Endothelial cell of umbilical vein (primary cell): ENCODE results near the gene ZNF70. TPM values are rescaled to one million over a fixed set of nuclear protein-coding genes. Genes with fewer than 3 reads are reported as not detected.

Experiments used
- BruUV-seq: library from RNA; stranded (reverse); fragments of 400-500 nt; replicated peaks from 2 replicates; lab custom pipeline; 2021; lab: Mats Ljungman, UMichigan
- CTCF ChIA-PET: fragments of 300-600, 350-600 bp; sonication (Branson Sonifier 250); formaldehyde crosslinking; loops from one replicate; lab custom pipeline; 2021; ENCODE audit warnings: antibody characterized with exemption, inconsistent platforms; lab: Charles Lee
- POLR2A ChIA-PET: fragments of 300-600, 350-600 bp; sonication (Branson Sonifier 250); formaldehyde crosslinking; loops from one replicate; lab custom pipeline; 2021; ENCODE audit warnings: antibody characterized with exemption, inconsistent platforms; lab: Charles Lee
- DNase-seq: peaks from one replicate; pipeline ENCODE4 v3.0.0-alpha.2; 2011; ENCODE audit warnings: low read depth, low spot score
- FAIRE-seq: peaks from 2 replicates; lab custom pipeline; 2011; peaks lifted over from hg19 to GRCh38; lab: Jason Lieb, UNC
- H2AFZ ChIP-seq: 2 replicates; pipeline ENCODE4 v1.6.0; 2012; ENCODE audit warnings: low read depth, low read length, control low read depth, inconsistent platforms
- H3K27ac ChIP-seq: 2 replicates; pipeline ENCODE4 v1.5.1; 2011; ENCODE audit warnings: low read depth, mild to moderate bottlenecking, control low read depth, low read length, moderate library complexity; ENCODE audit not compliant: insufficient read depth
- H3K27me3 ChIP-seq, 2 experiments: 2 replicates each; pipeline versions ENCODE4 v1.6.0 to v1.6.1; 2011; ENCODE audit warnings: low read length in 2 of 2, mixed read lengths in 1 of 2; ENCODE audit not compliant: control insufficient read depth in 2 of 2, insufficient read depth in 2 of 2
- H3K36me3 ChIP-seq, 2 experiments: 2 replicates in 1 of 2; 3 replicates in 1 of 2; pipeline ENCODE4 v1.5.1; 2011; ENCODE audit warnings: low read length in 2 of 2, mild to moderate bottlenecking in 1 of 2, moderate library complexity in 1 of 2; ENCODE audit not compliant: control insufficient read depth in 2 of 2, insufficient read depth in 2 of 2; ENCODE audit errors: extremely low read depth in 1 of 2
- H3K4me1 ChIP-seq: 3 replicates; pipeline ENCODE4 v1.5.1; 2011; ENCODE audit warnings: mild to moderate bottlenecking, low read length; ENCODE audit not compliant: control insufficient read depth, insufficient read depth; ENCODE audit errors: extremely low read depth
- H3K4me2 ChIP-seq: 2 replicates; pipeline ENCODE4 v1.6.1; 2011; ENCODE audit warnings: low read length, control low read depth, mixed read lengths; ENCODE audit not compliant: insufficient read depth
- H3K4me3 ChIP-seq, 3 experiments: fragments of 200-600 bp in 1 of 3; sonication (generic), shearing (Covaris generic) in 1 of 3; replicated peaks in 1 of 3; 2 replicates each; pipeline ENCODE4 v1.5.1; 2011 to 2016; ENCODE audit warnings: control low read depth in 3 of 3, low read length in 3 of 3, mild to moderate bottlenecking in 2 of 3, inconsistent platforms in 1 of 3, low read depth in 1 of 3, moderate library complexity in 1 of 3; ENCODE audit not compliant: insufficient read depth in 1 of 3
- H3K79me2 ChIP-seq: 2 replicates; pipeline ENCODE4 v1.6.0; 2012; ENCODE audit warnings: low read length, inconsistent platforms; ENCODE audit not compliant: control insufficient read depth, insufficient read depth
- H3K9ac ChIP-seq: replicated peaks from 2 replicates; pipeline ENCODE3; 2011; ENCODE audit warnings: low read length, control low read depth; ENCODE audit not compliant: insufficient read depth; ENCODE audit errors: extremely low read depth
- H3K9me1 ChIP-seq: replicated peaks from 3 replicates; pipeline ENCODE4 v1.6.0; 2011; ENCODE audit warnings: mild to moderate bottlenecking, low read length; ENCODE audit not compliant: control insufficient read depth, insufficient read depth; ENCODE audit errors: extremely low read depth
- H3K9me3 ChIP-seq: replicated peaks from 2 replicates; pipeline ENCODE4 v1.5.1; 2012; ENCODE audit warnings: low read length, inconsistent platforms; ENCODE audit not compliant: control insufficient read depth, insufficient read depth
- H4K20me1 ChIP-seq: replicated peaks from 2 replicates; pipeline ENCODE3; 2011; ENCODE audit warnings: mild to moderate bottlenecking, low read length; ENCODE audit not compliant: control insufficient read depth, insufficient read depth; ENCODE audit errors: extremely low read depth
- CTCF ChIP-seq, 2 donors: IDR thresholded peaks; 1 replicate in 1 of 2; 2 replicates in 1 of 2; pipeline ENCODE4 v1.5.1; 2011; ENCODE audit warnings: low read length in 2 of 2, mild to moderate bottlenecking in 2 of 2, moderate library complexity in 2 of 2, control low read depth in 1 of 2, inconsistent platforms in 1 of 2, low read depth in 1 of 2; ENCODE audit not compliant: insufficient read depth in 1 of 2; ENCODE audit errors: extremely low read depth in 1 of 2
- EZH2 ChIP-seq: IDR thresholded peaks from 2 replicates; pipeline ENCODE4 v1.6.1; 2012; ENCODE audit warnings: borderline replicate concordance, low read depth, mild to moderate bottlenecking, moderate library complexity, low read length, inconsistent platforms; ENCODE audit not compliant: severe bottlenecking
- FOS ChIP-seq: IDR thresholded peaks from 2 replicates; pipeline ENCODE4 v1.6.1; 2011; ENCODE audit warnings: mild to moderate bottlenecking, low read length, moderate library complexity, borderline replicate concordance; ENCODE audit not compliant: insufficient read depth
- GATA2 ChIP-seq: IDR thresholded peaks from 2 replicates; pipeline ENCODE4 v1.7.0; 2011; ENCODE audit warnings: low read depth, mild to moderate bottlenecking, moderate library complexity, mixed read lengths, low read length; ENCODE audit not compliant: insufficient read length, insufficient read depth
- JUN ChIP-seq: IDR thresholded peaks from 2 replicates; pipeline ENCODE4 v1.6.1; 2011; ENCODE audit warnings: borderline replicate concordance, low read depth; ENCODE audit not compliant: insufficient read length, insufficient read depth
- MAX ChIP-seq: IDR thresholded peaks from 2 replicates; pipeline ENCODE4 v1.6.1; 2011; ENCODE audit not compliant: insufficient read depth, insufficient read length
- MYC ChIP-seq: IDR thresholded peaks from one replicate; pipeline ENCODE4 v1.6.1; 2011; ENCODE audit warnings: mild to moderate bottlenecking, low read depth, low read length
- POLR2A ChIP-seq: IDR thresholded peaks from 2 replicates; pipeline ENCODE4 v1.6.1; 2012; ENCODE audit warnings: low read depth, mild to moderate bottlenecking, control low read depth, low read length
- POLR2AphosphoS5 ChIP-seq: IDR thresholded peaks from 2 replicates; pipeline ENCODE4 v1.6.1; 2012; ENCODE audit warnings: low read depth, mild to moderate bottlenecking, control low read depth, low read length, moderate library complexity; ENCODE audit not compliant: insufficient read depth
- dilution Hi-C: fragments of 300-500 bp; cut with MboI; formaldehyde crosslinking; loops from one replicate; pipeline ENCODE4 v1.15.0; 2019; ENCODE audit warnings: low sequenced_read_pairs; ENCODE audit not compliant: extremely low pct_ligation_motif_present
- intact Hi-C: fragments of 100-400 bp; cut with micrococcal nuclease; formaldehyde crosslinking; loops from one replicate; pipeline ENCODE4 v1.10.0; 2022
- polyA plus RNA-seq, 4 experiments: library from polyadenylated mRNA; depleted of rRNA in 3 of 4; stranded (reverse) in 3 of 4; unstranded in 1 of 4; fragments of >200 nt; gene quantifications; 2 replicates each; pipeline versions ENCODE4 v1.2.1 to v1.2.3, GENCODE V29; 2011 to 2012; ENCODE audit warnings: missing spikeins in 1 of 4
- total RNA-seq: library from RNA; stranded (reverse); gene quantifications from 2 replicates; pipeline ENCODE4 v1.2.3, GENCODE V29; 2021

Gene ZNF70
- total and polyA plus RNA-seq, 2 donors (not counting 3 experiments of a cell fraction or from before 2014, with no cell fraction given) = 1.9 to 6.2 TPM

GRCh38 chr22:23713696-23714595, 37.0 kb downstream of the ZNF70 start:
- FAIRE-seq = no peak
- Histone ChIP-seq H3K4me1 (no peaks in the 10 kb centered on the region), H3K27me3 (no peaks in the 10 kb centered on the region), H4K20me1 (no peaks in the 10 kb centered on the region), H3K36me3 (peaks cover 6 to 16% of the 10 kb centered on the region in 2 experiments), H2AFZ (no peak overlapping the region), H3K9me3 (no peaks in the 10 kb centered on the region), H3K27ac (no peak overlapping the region), H3K4me2 (no peak overlapping the region), H3K9me1 (no peaks in the 10 kb centered on the region), H3K79me2 (peaks cover 14% of the 10 kb centered on the region), H3K9ac (no peak overlapping the region), H3K4me3 (no peak overlapping the region)
- dilution Hi-C loops (no loop called here), intact Hi-C loops (no loop called here)
- no TSS peak for BruUV-seq
- CTCF ChIA-PET = interaction anchor here (1.2 to 2.0 kb wide), 2 partner anchors 57 to 136 kb away, joined by 3 to 5 read pairs; no protein-coding TSS in a partner anchor
- POLR2A ChIA-PET = no interaction called here
- no peak for TF ChIP-seq GATA2
- TF ChIP-seq JUN = no peak
- TF ChIP-seq EZH2 = no peak
- TF ChIP-seq CTCF (IDR thresholded peaks at IDR 0.05; ENCODE audit: extremely low read depth in 1 of 2, insufficient read depth in 1 of 2, low read depth in 1 of 2, low read length in 2 of 2) = no peak
- no peak for TF ChIP-seq FOS
- TF ChIP-seq POLR2A = no peak
- no peak for TF ChIP-seq POLR2AphosphoS5
- TF ChIP-seq MYC = no peak
- no peak for TF ChIP-seq MAX
- no peak for DNase-seq
